PC-3 (cell line): ENCODE measurements around the gene C11orf98. TPM values are rescaled to one million over a fixed set of nuclear protein-coding genes. Genes with fewer than 3 reads are reported as not detected.

ENCODE experiments used
- ATAC-seq: fragments of 200-7000 bp; cut with Tn5 transposase; 2 replicates; pipeline ENCODE4 v1.9.1; 2020; ENCODE audit warnings: mild to moderate bottlenecking, moderate library complexity
- BruUV-seq: library from RNA; stranded (reverse); fragments of 400-500 nt; replicated peaks from 2 replicates; lab custom pipeline; 2021; lab: Mats Ljungman, UMichigan
- CTCF ChIA-PET: fragments of 300-600 bp; sonication (Branson Sonifier 250); formaldehyde crosslinking; loops from one replicate; lab custom pipeline; 2022; ENCODE audit warnings: antibody characterized with exemption; lab: Charles Lee
- POLR2A ChIA-PET: fragments of 300-600 bp; sonication (Branson Sonifier 250); formaldehyde crosslinking; loops from one replicate; lab custom pipeline; 2022; ENCODE audit warnings: antibody characterized with exemption; ENCODE audit not compliant: unreplicated experiment; lab: Charles Lee
- DNase-seq: peaks from one replicate; pipeline ENCODE4 v3.0.0-alpha.2; 2015
- H2AFZ ChIP-seq: fragments of 300-600 bp; sonication (generic); 2 replicates; pipeline ENCODE4 v1.6.0; 2016; ENCODE audit warnings: antibody characterized with exemption, low read length
- H3F3A ChIP-seq: fragments of 300-600 bp; sonication (generic); one replicate; pipeline ENCODE4 v1.6.0; 2017; ENCODE audit warnings: antibody characterized with exemption, low read length, control low read depth, mild to moderate bottlenecking; ENCODE audit not compliant: unreplicated experiment
- H3K27ac ChIP-seq: fragments of 300-600 bp; sonication (generic); 2 replicates; pipeline ENCODE4 v1.5.1; 2016; ENCODE audit warnings: mild to moderate bottlenecking, low read length
- H3K27me3 ChIP-seq: fragments of 300-600 bp; sonication (generic); 2 replicates; pipeline ENCODE4 v1.6.1; 2016; ENCODE audit warnings: low read length, mixed read lengths
- H3K36me3 ChIP-seq: fragments of 300-600 bp; sonication (generic); 2 replicates; pipeline ENCODE4 v1.6.1; 2016; ENCODE audit warnings: low read depth, mixed run types, low read length, mixed read lengths
- H3K4me1 ChIP-seq: fragments of 300-600 bp; sonication (generic); 2 replicates; pipeline ENCODE4 v1.5.1; 2016; ENCODE audit warnings: low read length; ENCODE audit not compliant: insufficient read depth
- H3K4me2 ChIP-seq: fragments of 300-600 bp; sonication (generic); 2 replicates; pipeline ENCODE4 v1.6.0; 2016; ENCODE audit warnings: low read length
- H3K4me3 ChIP-seq: fragments of 300-600 bp; sonication (generic); 2 replicates; pipeline ENCODE4 v1.5.1; 2016; ENCODE audit warnings: mild to moderate bottlenecking, low read length, mixed read lengths
- H3K79me2 ChIP-seq: fragments of 300-600 bp; sonication (generic); 2 replicates; pipeline ENCODE4 v1.6.1; 2017; ENCODE audit warnings: low read length, mixed read lengths
- H3K9ac ChIP-seq: fragments of 300-600 bp; sonication (generic); 2 replicates; pipeline ENCODE4 v1.6.0; 2016; ENCODE audit warnings: mild to moderate bottlenecking, low read length
- H3K9me2 ChIP-seq: fragments of 300-600 bp; sonication (generic); replicated peaks from 2 replicates; pipeline ENCODE4 v1.6.1; 2016; ENCODE audit warnings: mixed run types, low read length, mixed read lengths
- H3K9me3 ChIP-seq: fragments of 300-600 bp; sonication (generic); 2 replicates; pipeline ENCODE4 v1.6.1; 2016; ENCODE audit warnings: low read length, mixed read lengths
- H4K20me1 ChIP-seq: fragments of 300-600 bp; sonication (generic); 2 replicates; pipeline ENCODE4 v1.6.1; 2016; ENCODE audit warnings: low read length, mixed read lengths
- EZH2 ChIP-seq: fragments of 300-600 bp; sonication (generic); IDR thresholded peaks from one replicate; pipeline ENCODE4 v1.6.1; 2017; ENCODE audit warnings: antibody characterized with exemption, mild to moderate bottlenecking, low read length; ENCODE audit not compliant: unreplicated experiment
- EZH2phosphoT487 ChIP-seq: fragments of 300-600 bp; sonication (generic); IDR thresholded peaks from 2 replicates; pipeline ENCODE4 v1.6.1; 2018; ENCODE audit warnings: mild to moderate bottlenecking, antibody characterized with exemption, low read length, borderline replicate concordance
- intact Hi-C: fragments of 100-400 bp; cut with micrococcal nuclease; formaldehyde crosslinking; loops from 2 replicates; pipeline ENCODE4 v1.9.0; 2023
- total RNA-seq: library from RNA; depleted of rRNA; stranded (reverse); fragments of >200 nt; gene quantifications from 2 replicates; pipeline ENCODE4 v1.2.3, GENCODE V29; 2014
- TF ChIP-seq, protein P1 (sequence below): fragments of 300-600 bp; sonication (generic); conservative IDR thresholded peaks from 2 replicates; pipeline ENCODE4 v1.5.1; 2017; ENCODE audit warnings: antibody characterized with exemption, low read depth, mild to moderate bottlenecking, low read length

Gene C11orf98
- total RNA-seq, 1 experiment from 2014 or later = 302 TPM

DNA sequence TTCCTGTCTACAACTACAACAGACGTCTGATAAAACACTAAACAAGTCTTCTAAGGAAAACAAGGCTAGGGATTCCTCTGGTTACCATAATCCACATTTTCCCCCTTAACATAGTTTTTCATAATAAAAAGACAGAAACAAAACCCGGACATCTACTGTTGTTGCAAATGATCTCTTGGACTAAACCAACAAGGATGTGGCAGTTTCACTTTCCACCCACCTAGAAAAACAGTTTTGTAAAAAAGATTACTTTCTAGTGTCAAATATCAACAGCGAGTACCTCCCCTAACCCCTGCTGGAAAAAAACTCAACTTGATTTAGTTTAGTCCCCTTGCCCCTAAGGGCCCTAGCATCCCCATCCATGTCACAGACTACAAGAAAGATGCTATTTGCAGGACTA, 47.9 kb upstream of the C11orf98 start:
- Histone ChIP-seq H3K4me3 (no peak overlapping the region), H2AFZ (no peak overlapping the region), H3K27ac (no peak overlapping the region), H3K9me3 (no peaks in the 10 kb centered on the region), H3K9me2 (no peaks in the 10 kb centered on the region), H3K36me3 (peaks cover 77% of the 10 kb centered on the region), H3K27me3 (no peaks in the 10 kb centered on the region), H3K9ac (no peak overlapping the region), H3F3A (no peaks in the 10 kb centered on the region), H3K4me1 (no peaks in the 10 kb centered on the region), H4K20me1 (no peaks in the 10 kb centered on the region), H3K4me2 (no peak overlapping the region), H3K79me2 (peaks cover 21% of the 10 kb centered on the region)
- no peak for ATAC-seq
- ChIA-PET CTCF (no interaction called here), POLR2A (no interaction called here)
- no peak for DNase-seq
- no TSS peak for BruUV-seq
- intact Hi-C loops = no loop called here
- TF ChIP-seq, protein P1, sequence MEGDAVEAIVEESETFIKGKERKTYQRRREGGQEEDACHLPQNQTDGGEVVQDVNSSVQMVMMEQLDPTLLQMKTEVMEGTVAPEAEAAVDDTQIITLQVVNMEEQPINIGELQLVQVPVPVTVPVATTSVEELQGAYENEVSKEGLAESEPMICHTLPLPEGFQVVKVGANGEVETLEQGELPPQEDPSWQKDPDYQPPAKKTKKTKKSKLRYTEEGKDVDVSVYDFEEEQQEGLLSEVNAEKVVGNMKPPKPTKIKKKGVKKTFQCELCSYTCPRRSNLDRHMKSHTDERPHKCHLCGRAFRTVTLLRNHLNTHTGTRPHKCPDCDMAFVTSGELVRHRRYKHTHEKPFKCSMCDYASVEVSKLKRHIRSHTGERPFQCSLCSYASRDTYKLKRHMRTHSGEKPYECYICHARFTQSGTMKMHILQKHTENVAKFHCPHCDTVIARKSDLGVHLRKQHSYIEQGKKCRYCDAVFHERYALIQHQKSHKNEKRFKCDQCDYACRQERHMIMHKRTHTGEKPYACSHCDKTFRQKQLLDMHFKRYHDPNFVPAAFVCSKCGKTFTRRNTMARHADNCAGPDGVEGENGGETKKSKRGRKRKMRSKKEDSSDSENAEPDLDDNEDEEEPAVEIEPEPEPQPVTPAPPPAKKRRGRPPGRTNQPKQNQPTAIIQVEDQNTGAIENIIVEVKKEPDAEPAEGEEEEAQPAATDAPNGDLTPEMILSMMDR = no peak
- no peak for TF ChIP-seq EZH2phosphoT487
- TF ChIP-seq EZH2 = no peak

DNA sequence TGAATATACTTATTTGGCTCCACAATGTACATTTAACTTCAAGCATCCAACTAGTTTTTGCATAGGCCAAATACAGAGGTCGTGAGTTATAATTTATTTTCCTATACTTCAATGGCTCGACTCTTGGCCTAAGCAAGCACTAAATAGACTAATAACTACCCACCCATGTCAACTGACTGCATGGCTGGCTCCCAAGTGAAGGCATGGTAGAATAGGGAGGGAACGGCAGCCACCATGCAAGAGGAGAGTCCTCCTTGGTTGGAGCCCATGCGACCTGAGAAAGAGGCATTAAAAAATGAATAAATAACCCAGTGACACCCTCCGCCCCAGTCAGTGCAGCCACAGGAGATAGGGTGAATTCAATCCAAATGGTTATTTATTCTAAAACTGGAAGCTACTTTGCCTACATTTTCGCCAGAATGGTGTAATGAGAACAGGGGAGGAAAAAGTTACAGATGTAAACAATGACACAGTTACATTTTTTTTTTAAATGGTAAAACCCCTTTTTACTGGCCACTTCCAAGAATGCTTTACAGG, 47.3 kb upstream of the C11orf98 start:
- no peaks in the 10 kb centered on the region for H3K4me1 ChIP-seq
- H3K4me3 ChIP-seq = no peak overlapping the region
- DNase-seq (no peak), ATAC-seq (no peak)
- H3K79me2 ChIP-seq = peaks cover 16% of the 10 kb centered on the region; the same call in 1 of the 2 replicates
- POLR2A ChIA-PET = no interaction called here
- H3K9me3 ChIP-seq = no peaks in the 10 kb centered on the region
- peaks cover 1% of the 10 kb centered on the region for H3F3A ChIP-seq
- H3K36me3 ChIP-seq = peaks cover 72% of the 10 kb centered on the region
- BruUV-seq = no TSS peak
- no peak overlapping the region for H3K9ac ChIP-seq
- CTCF ChIA-PET = no interaction called here
- TF ChIP-seq EZH2 (no peak), EZH2phosphoT487 (no peak)
- TF ChIP-seq, protein P1 = no peak
- H4K20me1 ChIP-seq = no peaks in the 10 kb centered on the region
- H3K9me2 ChIP-seq = no peaks in the 10 kb centered on the region
- H2AFZ ChIP-seq = no peak overlapping the region
- H3K27ac ChIP-seq = no peak overlapping the region
- H3K27me3 ChIP-seq = no peaks in the 10 kb centered on the region
- intact Hi-C loops = no loop called here
- H3K4me2 ChIP-seq = no peak overlapping the region

DNA sequence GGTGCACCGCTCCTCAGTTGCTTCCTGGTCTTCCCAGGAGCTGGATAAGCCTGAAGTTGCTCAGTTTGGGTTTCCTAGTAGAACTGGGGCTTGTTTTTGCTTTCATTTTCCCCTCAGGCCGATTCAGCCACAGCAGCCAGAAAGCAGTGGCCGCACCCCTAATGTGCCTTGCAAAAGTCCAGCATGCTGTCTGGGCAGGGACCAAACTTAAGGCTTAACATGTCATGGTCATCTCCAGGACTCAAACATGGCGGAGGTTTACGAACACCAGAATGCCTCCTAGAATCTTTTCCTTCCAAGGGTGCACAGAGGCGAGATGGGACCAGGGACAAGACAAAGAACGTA, 45.0 kb upstream of the C11orf98 start:
- intact Hi-C loops = no loop called here
- no TSS peak for BruUV-seq
- H3K27me3 ChIP-seq = no peaks in the 10 kb centered on the region
- H3K9me2 ChIP-seq = no peaks in the 10 kb centered on the region
- H3K9ac ChIP-seq = no peak overlapping the region
- H3K27ac ChIP-seq = no peak overlapping the region
- H3K4me2 ChIP-seq = no peak overlapping the region
- CTCF ChIA-PET = no interaction called here
- no peak overlapping the region for H3K4me3 ChIP-seq
- H3K4me1 ChIP-seq = peaks cover 17% of the 10 kb centered on the region
- H2AFZ ChIP-seq = no peak overlapping the region
- TF ChIP-seq, protein P1 = no peak
- TF ChIP-seq EZH2phosphoT487 (no peak), EZH2 (no peak)
- peaks cover 49% of the 10 kb centered on the region for H3K36me3 ChIP-seq
- ATAC-seq (no peak), DNase-seq (no peak)
- POLR2A ChIA-PET = no interaction called here
- H3F3A ChIP-seq = peaks cover 6% of the 10 kb centered on the region
- H4K20me1 ChIP-seq = no peaks in the 10 kb centered on the region
- H3K9me3 ChIP-seq = no peaks in the 10 kb centered on the region
- 0 out of 2 replicates have a peak, but pooled peaks cover 5% of the 10 kb centered on the region for H3K79me2 ChIP-seq
